ENCODE measurements around the gene ZYG11A.

GRCh38 chr1:52944566-52944965 is 102.0 kb downstream of the ZYG11A start:
- TF ChIP-seq POLR2A (IDR thresholded peaks at IDR 0.05; ENCODE audit: low read length) = no peak
- no peak for TF ChIP-seq KDM1A (IDR thresholded peaks at IDR 0.05; ENCODE audit: low read depth)
- TF ChIP-seq CTCF (IDR thresholded peaks at IDR 0.05) = no peak
- no peak for TF ChIP-seq MAFK (IDR thresholded peaks at IDR 0.05; ENCODE audit: partially characterized antibody)
- no peak for TF ChIP-seq HOXB13 (CRISPR knock-in tag; IDR thresholded peaks at IDR 0.05; ENCODE audit: low read depth)
- no peak for TF ChIP-seq HDAC2 (IDR thresholded peaks at IDR 0.05)
- no peak for TF ChIP-seq JUN (IDR thresholded peaks at IDR 0.05)
- TF ChIP-seq NR3C1 (IDR thresholded peaks at IDR 0.05) = no peak

Measured in A549 (cell line).